GM12878 (cell line): ENCODE results near the gene CXXC5. TPM values are rescaled to one million over a fixed set of nuclear protein-coding genes. Genes with fewer than 3 reads are reported as not detected.
A peak's percentile ranks its signal among the peaks of the same experiment; 100 is the strongest.

Source experiments
- ASH2L ChIP-seq: fragments of 300-600, 200-600 bp; sonication (generic); IDR thresholded peaks from 2 replicates; pipeline ENCODE4 v1.6.1; 2017; ENCODE audit warnings: low read depth, mild to moderate bottlenecking, borderline replicate concordance
- ATF2 ChIP-seq: IDR thresholded peaks from 2 replicates; pipeline ENCODE4 v1.6.1; 2012; ENCODE audit warnings: low read length, inconsistent platforms
- BCLAF1 ChIP-seq: fragments of 450-650 bp; IDR thresholded peaks from 2 replicates; pipeline ENCODE4 v1.6.1; 2017; ENCODE audit warnings: antibody characterized with exemption, mild to moderate bottlenecking, moderate library complexity
- BMI1 ChIP-seq: fragments of 450-650 bp; IDR thresholded peaks from 2 replicates; pipeline ENCODE4 v1.6.1; 2016; ENCODE audit warnings: mild to moderate bottlenecking, moderate library complexity, borderline replicate concordance
- CBX3 ChIP-seq: fragments of 200-600 bp; sonication (generic); IDR thresholded peaks from 2 replicates; pipeline ENCODE4 v1.6.1; 2016; ENCODE audit warnings: low read depth, borderline replicate concordance
- CEBPB ChIP-seq, 2 experiments: fragments of 150-350 bp in 1 of 2; IDR thresholded peaks; 2 replicates each; pipeline ENCODE4 v1.6.1; 2012 to 2014; ENCODE audit warnings: low read depth in 2 of 2, low read length in 2 of 2, borderline replicate concordance in 1 of 2, inconsistent platforms in 1 of 2
- CUX1 ChIP-seq: IDR thresholded peaks from 2 replicates; pipeline ENCODE4 v1.6.1; 2012; ENCODE audit warnings: improper control_type of control experiment, low read depth, low read length; ENCODE audit not compliant: insufficient replicate concordance
- DPF2 ChIP-seq: fragments of 450-650 bp; IDR thresholded peaks from 2 replicates; pipeline ENCODE4 v1.6.1; 2017; ENCODE audit warnings: mild to moderate bottlenecking
- IKZF2 ChIP-seq, 2 experiments: fragments of 450-650 bp; IDR thresholded peaks; 2 replicates each; pipeline ENCODE4 v1.6.1; 2017; ENCODE audit warnings: mild to moderate bottlenecking in 2 of 2, moderate library complexity in 2 of 2
- NR2C1 ChIP-seq: fragments of 450-650 bp; IDR thresholded peaks from 2 replicates; pipeline ENCODE4 v1.6.1; 2017; ENCODE audit warnings: antibody characterized with exemption, mild to moderate bottlenecking, moderate library complexity
- POLR2AphosphoS2 ChIP-seq: IDR thresholded peaks from 2 replicates; pipeline ENCODE4 v1.6.1; 2011; ENCODE audit warnings: low read depth, mild to moderate bottlenecking, low read length, improper control_type of control experiment, moderate library complexity
- RELB ChIP-seq: fragments of 450-650 bp; IDR thresholded peaks from 2 replicates; pipeline ENCODE4 v1.6.1; 2017; ENCODE audit warnings: low read depth, mild to moderate bottlenecking, moderate library complexity
- STAT1 ChIP-seq: fragments of 450-650 bp; conservative IDR thresholded peaks from 2 replicates; pipeline ENCODE4 v1.6.1; 2014; ENCODE audit warnings: antibody characterized with exemption, mild to moderate bottlenecking
- USF2 ChIP-seq: IDR thresholded peaks from 2 replicates; pipeline ENCODE4 v1.6.1; 2011; ENCODE audit warnings: low read depth, low read length, improper control_type of control experiment, borderline replicate concordance
- WRNIP1 ChIP-seq: IDR thresholded peaks from 2 replicates; pipeline ENCODE4 v1.6.1; 2011; ENCODE audit warnings: low read depth, low read length, improper control_type of control experiment, borderline replicate concordance
- ZBED1 ChIP-seq: IDR thresholded peaks from 2 replicates; pipeline ENCODE4 v1.6.1; 2016; ENCODE audit warnings: borderline replicate concordance
- ZSCAN29 ChIP-seq: fragments of 450-650 bp; IDR thresholded peaks from 2 replicates; pipeline ENCODE4 v1.6.1; 2017; ENCODE audit warnings: mild to moderate bottlenecking, moderate library complexity
- polyA plus RNA-seq, 11 experiments: library from polyadenylated mRNA; depleted of rRNA in 4 of 11; unstranded in 6 of 11; stranded (reverse) in 5 of 11; fragments of >200 nt; fragmentation: Nextera tagmentation in 4 of 11; fragmentation: Illumina TruSeq in 1 of 11; extraction: Ambion mirVana in 4 of 11; extraction: Trizol in 1 of 11; gene quantifications; 1 replicate in 1 of 11; 2 replicates in 10 of 11; pipeline versions ENCODE4 v1.2.1 to v1.2.3, GENCODE V29; 2011 to 2016; ENCODE audit warnings: inconsistent platforms in 2 of 11, missing spikeins in 2 of 11, low read depth in 1 of 11
- total RNA-seq, 4 experiments: library from RNA; depleted of rRNA in 3 of 4; stranded (reverse); fragments of >200 nt in 3 of 4; fragmentation: Illumina TruSeq in 1 of 4; extraction: Trizol in 1 of 4; gene quantifications; 2 replicates each; pipeline versions ENCODE4 v1.2.1 to v1.2.3, GENCODE V29; 2013 to 2021

CXXC5 gene
- total and polyA plus RNA-seq, 10 of the 15 experiments (the other 5 are each of a cell fraction or from before 2014, with no cell fraction given): 1.8 to 90.8 (median 40.7) TPM

- no peak for TF ChIP-seq STAT1
- no peak for TF ChIP-seq CEBPB (IDR thresholded peaks at IDR 0.05; ENCODE audit: borderline replicate concordance in 1 of 2, low read depth in 2 of 2, low read length in 2 of 2)
- no peak for TF ChIP-seq POLR2AphosphoS2
- no peak for TF ChIP-seq ZBED1
- no peak for TF ChIP-seq WRNIP1
- no peak for TF ChIP-seq ZSCAN29
- 0 out of 2 replicates have a peak, but pooled peaks have one; percentile 12 for TF ChIP-seq NR2C1
- no peak for TF ChIP-seq ATF2
- peak; percentile 91 for TF ChIP-seq DPF2
- TF ChIP-seq IKZF2 (IDR thresholded peaks at IDR 0.05): peak in 1 of 2 experiments; percentile 46; a peak in 3 of 4 replicates
- TF ChIP-seq RELB: no peak; the same call in 1 of the 2 replicates
- no peak for TF ChIP-seq USF2
- TF ChIP-seq BMI1: no peak
- TF ChIP-seq CBX3: no peak
- TF ChIP-seq ASH2L: no peak
- TF ChIP-seq BCLAF1: no peak
- TF ChIP-seq CUX1: no peak
Observed at GRCh38 chr5:139668064-139668880, 20.1 kb downstream of the CXXC5 start (continued).
